Stimulated activated naive CD8-positive, alpha-beta T cell treated with anti-CD3 and anti-CD28 coated beads, Interleukin-15, Interleukin-2, amounts not matched to agents 100 ng/mL and 50 ng/mL, for 24 hours (primary cell): ENCODE results near the gene RPL36A.

ENCODE experiments used
- H3K27ac Mint-ChIP-seq: one replicate; pipeline ENCODE4 v1.8.0; 2021; ENCODE audit warnings: mild to moderate bottlenecking, mixed read lengths
- H3K27me3 Mint-ChIP-seq: one replicate; pipeline ENCODE4 v1.8.0; 2021; ENCODE audit warnings: mixed read lengths
- H3K36me3 Mint-ChIP-seq: one replicate; pipeline ENCODE4 v1.8.0; 2021; ENCODE audit warnings: low read depth, mixed read lengths
- H3K4me1 Mint-ChIP-seq: one replicate; pipeline ENCODE4 v1.8.0; 2021; ENCODE audit warnings: low read depth, mixed read lengths
- H3K4me3 Mint-ChIP-seq: one replicate; pipeline ENCODE4 v1.8.0; 2021; ENCODE audit warnings: mild to moderate bottlenecking, mixed read lengths
- H3K9me3 Mint-ChIP-seq: one replicate; pipeline ENCODE4 v1.8.0; 2021; ENCODE audit warnings: mixed read lengths

The RPL36A gene

DNA sequence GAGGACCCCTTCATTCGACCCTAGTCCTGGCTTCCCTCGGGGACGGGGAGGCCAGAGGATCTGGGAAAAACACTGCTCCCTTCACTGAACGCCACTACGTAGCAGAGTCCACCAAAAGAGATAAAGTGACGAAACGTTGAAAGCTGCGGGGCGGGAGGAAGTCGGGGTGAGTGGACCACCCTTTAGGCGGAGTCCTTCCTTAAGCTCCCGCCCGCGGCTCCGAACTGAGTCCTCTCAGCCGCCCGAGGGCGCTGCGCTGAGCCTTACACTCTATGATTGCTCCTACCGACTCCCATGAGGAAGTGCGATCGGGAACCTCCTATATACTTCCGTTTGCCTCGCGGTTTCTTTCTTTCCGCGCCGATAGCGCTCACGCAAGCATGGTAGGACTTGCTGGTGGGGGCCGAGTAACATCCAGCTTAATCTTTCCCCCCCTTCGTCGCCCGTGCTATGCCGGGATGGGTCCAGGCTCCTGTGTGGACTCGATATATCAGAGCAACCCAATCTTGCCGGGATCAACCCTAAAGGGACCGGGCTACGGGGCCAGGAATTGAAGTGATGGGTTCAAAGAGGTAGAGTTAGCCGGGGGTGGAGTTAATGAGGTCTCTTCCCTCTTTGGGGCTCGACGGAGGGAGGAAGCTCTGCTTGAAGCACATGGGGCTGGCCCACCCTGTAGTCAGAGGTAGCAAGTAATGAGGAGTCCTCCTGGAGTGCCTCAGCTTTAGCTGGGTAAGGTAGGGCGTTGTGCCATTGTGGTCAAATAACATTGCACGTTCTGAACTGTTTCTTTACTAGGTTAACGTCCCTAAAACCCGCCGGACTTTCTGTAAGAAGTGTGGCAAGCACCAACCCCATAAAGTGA, at the start of gene RPL36A:
RPL36A (plus strand) TSS at position 348 of the 862 bp plus-strand sequence; CDS start at position 381, 33 bp downstream.
- peaks cover 14% of the 10 kb centered on the region for H3K4me1 Mint-ChIP-seq
- H3K27ac Mint-ChIP-seq, result peak within 1 kb of the TSS; percentile 97
- H3K27me3 Mint-ChIP-seq, result no peaks in the 10 kb centered on the region
- H3K4me3 Mint-ChIP-seq, result peak within 1 kb of the TSS; percentile 93
- H3K9me3 Mint-ChIP-seq, result no peaks in the 10 kb centered on the region
- H3K36me3 Mint-ChIP-seq, result peaks cover 44% of the 10 kb centered on the region

DNA sequence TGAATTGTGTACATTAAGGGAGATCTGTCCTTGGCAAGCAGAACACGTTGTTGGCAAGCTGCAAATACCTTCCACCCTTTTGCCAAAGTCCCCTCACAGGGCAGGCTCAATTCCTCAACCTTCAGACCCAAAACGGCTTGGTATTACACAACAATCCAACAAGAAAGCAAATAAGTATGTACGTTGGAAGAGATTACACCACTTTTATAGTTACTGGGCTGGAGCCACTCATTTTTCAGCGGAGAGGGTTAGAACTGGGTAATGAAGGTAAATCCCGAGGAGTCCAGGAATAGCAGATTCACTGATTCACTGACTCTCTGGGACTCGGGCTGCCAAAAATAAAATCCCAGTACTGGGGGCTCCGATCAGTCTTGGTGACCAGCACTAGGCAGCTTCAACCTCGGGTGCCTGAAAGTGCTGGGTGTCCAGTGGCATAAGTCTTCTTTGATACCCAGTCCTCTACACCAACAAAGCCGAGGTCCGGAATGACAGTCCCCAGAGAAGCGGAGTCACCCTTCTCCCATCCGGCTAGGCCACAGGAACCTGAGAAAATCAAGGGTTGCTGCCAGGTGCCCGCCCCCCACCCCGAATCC, 42.9 kb upstream of the RPL36A start:
- peaks cover 25% of the 10 kb centered on the region for H3K4me1 Mint-ChIP-seq

DNA sequence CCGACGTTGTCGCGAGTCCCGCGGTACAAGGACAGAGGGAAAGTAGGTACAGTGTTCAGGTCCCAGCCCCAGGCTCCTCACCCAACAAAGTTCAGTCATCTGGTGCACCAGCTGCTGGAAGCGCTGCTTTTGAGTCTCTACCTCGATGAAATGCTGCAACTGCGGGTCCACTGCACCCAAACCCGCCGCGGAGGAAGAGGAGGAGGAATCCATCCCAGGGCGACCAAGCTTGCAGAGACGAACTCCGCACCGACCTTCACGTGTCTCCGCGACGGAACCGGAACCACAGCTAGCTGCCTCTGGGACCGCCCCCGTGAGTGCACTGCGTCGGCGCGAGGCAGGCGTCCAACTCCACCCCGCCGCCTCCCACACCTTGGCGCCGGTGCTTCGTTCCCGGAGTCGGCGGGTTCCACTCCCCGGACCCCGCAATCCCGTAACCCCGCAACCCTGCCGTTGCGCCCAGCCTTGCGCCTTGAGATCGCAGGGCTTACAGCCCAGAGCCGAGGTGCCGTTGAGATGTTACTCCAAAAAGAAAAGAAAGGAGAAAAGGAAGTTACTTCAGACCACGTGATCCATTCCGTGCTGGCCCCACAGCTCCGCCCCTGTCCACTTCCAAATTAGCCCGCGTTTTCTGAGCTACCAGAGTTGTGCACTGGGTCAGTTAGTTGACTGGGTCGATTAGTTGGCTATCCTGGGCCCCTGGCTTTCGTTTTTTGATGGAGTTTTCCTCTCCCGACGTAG, 42.2 kb upstream of the RPL36A start, which contains the start of gene TIMM8A:
TIMM8A (minus strand) TSS at position 291 of the 741 bp plus-strand sequence; CDS start at position 213, 78 bp downstream.
- no peaks in the 10 kb centered on the region for H3K27me3 Mint-ChIP-seq
- H3K27ac Mint-ChIP-seq, result peak within 1 kb of the TSS; percentile 93
- peaks cover 25% of the 10 kb centered on the region for H3K4me1 Mint-ChIP-seq
- peak within 1 kb of the TSS; percentile 90 for H3K4me3 Mint-ChIP-seq
- H3K9me3 Mint-ChIP-seq, result no peaks in the 10 kb centered on the region
- H3K36me3 Mint-ChIP-seq, result peaks cover 25% of the 10 kb centered on the region

More for the DNA sequence above, 42.9 kb upstream of the RPL36A start:
- H3K36me3 Mint-ChIP-seq, result peaks cover 25% of the 10 kb centered on the region
- no peaks in the 10 kb centered on the region for H3K9me3 Mint-ChIP-seq
- H3K4me3 Mint-ChIP-seq, result peak overlapping the region; percentile 90
- peak overlapping the region; percentile 93 for H3K27ac Mint-ChIP-seq
- no peaks in the 10 kb centered on the region for H3K27me3 Mint-ChIP-seq

DNA sequence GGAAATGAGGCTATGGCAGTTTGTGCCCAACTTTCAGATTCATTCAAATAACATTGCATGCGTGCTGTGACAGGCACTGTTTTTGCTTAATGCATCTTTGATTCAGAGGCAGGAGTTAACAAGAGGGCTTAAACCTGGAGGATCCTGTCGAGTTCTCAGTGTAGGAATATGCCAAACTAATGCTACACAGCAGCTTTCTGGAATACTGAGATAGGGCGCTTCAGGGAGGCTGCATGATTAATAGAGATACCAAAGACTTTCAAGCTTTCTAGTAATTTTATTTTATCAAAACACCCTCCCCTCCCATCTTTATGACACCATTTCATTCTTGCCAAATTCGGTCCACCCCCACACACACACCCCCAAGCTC, 41.6 kb upstream of the RPL36A start:
- Mint-ChIP-seq H3K9me3 (no peaks in the 10 kb centered on the region), H3K36me3 (peaks cover 22% of the 10 kb centered on the region), H3K27me3 (no peaks in the 10 kb centered on the region), H3K4me1 (peaks cover 25% of the 10 kb centered on the region), H3K27ac (peak overlapping the region; percentile 93), H3K4me3 (peak overlapping the region; percentile 90)

DNA sequence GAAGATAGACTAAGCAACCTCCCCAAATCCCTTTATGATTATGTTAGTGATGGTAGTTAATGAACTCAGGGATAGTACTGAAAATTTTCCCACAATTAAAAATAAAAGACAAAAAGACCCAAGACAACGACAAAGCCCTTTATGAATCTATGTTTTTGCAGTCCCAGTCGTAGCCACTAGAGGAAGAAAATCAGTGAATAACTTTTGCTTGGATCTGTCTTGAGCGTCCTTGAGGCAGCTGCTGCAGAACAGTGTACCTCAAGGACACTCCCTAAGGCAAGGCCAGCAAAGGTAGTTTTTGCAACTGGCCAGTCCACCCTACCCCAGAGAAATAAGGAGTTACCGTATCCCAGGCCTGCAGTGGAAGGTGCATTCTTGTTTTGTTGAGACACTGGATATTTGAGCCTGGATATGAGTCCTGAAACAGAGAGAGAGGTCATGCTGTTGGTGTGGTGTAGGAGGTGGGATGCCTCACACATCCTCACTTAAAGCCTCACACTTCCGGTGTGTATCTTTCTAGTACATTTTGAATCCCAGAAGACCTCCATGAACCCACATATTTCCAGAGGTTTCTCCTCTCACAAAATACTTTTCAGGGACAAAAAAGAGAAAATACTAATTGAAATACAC, 33.5 kb upstream of the RPL36A start:
- H3K4me3 Mint-ChIP-seq, result no peak overlapping the region
- H3K27me3 Mint-ChIP-seq, result no peaks in the 10 kb centered on the region
- no peaks in the 10 kb centered on the region for H3K9me3 Mint-ChIP-seq
- peaks cover 3% of the 10 kb centered on the region for H3K4me1 Mint-ChIP-seq
- H3K36me3 Mint-ChIP-seq, result no peaks in the 10 kb centered on the region
- H3K27ac Mint-ChIP-seq, result no peak overlapping the region

DNA sequence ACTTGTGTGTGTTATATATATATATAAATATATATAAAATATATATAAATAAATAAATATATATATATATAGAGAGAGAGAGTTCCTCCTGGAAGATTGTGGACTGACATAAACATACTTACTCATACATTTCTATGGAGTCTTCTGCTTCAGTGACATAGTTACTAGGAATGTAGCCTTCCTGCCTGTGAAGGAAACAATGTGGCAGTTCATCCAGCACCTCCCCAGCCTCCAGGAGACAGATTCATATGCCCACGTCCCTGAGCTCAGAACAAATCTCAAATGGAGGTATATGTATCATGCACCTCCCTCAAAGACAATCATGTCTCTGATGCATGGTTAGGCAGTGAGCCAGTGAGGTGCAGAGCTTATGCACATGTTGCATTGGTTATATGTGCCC, 30.8 kb upstream of the RPL36A start:
- H3K9me3 Mint-ChIP-seq, result no peaks in the 10 kb centered on the region
- H3K36me3 Mint-ChIP-seq, result no peaks in the 10 kb centered on the region
- H3K27ac Mint-ChIP-seq, result no peak overlapping the region
- peaks cover 3% of the 10 kb centered on the region for H3K4me1 Mint-ChIP-seq
- no peak overlapping the region for H3K4me3 Mint-ChIP-seq
- H3K27me3 Mint-ChIP-seq, result no peaks in the 10 kb centered on the region

DNA sequence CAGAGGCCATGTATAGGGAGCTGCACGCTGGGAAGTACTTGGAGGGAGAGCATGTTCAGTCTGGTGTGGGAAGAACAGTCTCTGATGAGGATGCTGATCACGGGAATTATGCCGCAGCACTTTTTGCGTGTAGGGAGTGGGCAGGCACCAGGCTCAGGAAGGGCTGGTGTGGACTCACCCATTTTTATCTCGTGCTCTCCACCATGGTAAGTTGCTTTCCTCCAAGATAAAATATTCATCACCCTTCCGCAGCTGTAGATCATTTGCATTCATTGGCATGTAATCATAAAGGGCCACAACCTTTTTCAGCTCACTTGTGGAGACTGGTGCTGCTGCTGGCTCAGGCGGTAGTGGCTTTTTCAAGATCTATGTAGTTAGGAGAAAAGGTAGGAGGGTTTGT, 30.4 kb upstream of the RPL36A start:
- Mint-ChIP-seq H3K4me3 (no peak overlapping the region), H3K36me3 (no peaks in the 10 kb centered on the region), H3K27ac (no peak overlapping the region), H3K4me1 (peaks cover 3% of the 10 kb centered on the region), H3K9me3 (no peaks in the 10 kb centered on the region), H3K27me3 (no peaks in the 10 kb centered on the region)

DNA sequence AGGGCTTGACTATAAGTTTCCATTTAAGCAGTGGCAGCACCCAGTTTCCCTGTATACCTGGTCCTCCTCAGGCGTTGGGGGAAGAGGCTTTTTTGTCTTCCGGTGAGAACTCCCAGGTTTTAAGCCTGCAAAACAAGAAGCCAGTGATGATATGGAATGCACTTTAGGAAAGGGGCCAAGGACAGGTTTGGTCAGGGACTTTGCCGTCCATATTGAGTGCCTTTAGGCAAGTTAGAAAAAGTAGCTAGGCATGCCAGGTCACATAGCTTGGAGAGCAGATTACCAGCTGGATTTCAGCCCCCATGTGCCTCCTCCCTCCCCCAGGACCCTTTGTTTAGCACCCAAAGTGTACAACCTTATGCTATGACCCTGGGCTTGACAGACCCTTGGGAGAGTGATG, 28.7 kb upstream of the RPL36A start:
- Mint-ChIP-seq H3K27ac (no peak overlapping the region), H3K36me3 (no peaks in the 10 kb centered on the region), H3K4me1 (peaks cover 3% of the 10 kb centered on the region), H3K4me3 (no peak overlapping the region), H3K9me3 (no peaks in the 10 kb centered on the region), H3K27me3 (no peaks in the 10 kb centered on the region)

DNA sequence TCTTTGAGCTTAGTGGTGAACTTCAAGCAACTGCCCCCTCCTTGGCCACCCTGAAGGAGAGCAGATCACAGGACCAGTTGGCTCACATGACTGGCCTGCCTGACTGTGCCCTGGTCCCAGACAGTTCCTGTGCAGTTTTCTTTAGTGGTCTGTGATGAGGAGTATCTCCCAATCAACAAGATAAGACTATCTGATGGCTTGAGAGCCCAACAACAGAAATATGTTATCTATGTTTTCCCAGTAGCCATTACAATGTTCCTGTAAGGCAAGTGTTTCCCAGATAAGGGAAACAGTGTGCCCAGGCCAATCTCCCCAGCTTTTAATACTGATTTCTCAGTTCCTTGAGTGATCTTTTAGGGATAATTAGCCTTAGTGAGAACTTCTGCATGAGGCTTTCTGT, 28.1 kb upstream of the RPL36A start:
- Mint-ChIP-seq H3K27me3 (no peaks in the 10 kb centered on the region), H3K36me3 (no peaks in the 10 kb centered on the region), H3K9me3 (no peaks in the 10 kb centered on the region), H3K4me1 (peaks cover 3% of the 10 kb centered on the region), H3K27ac (no peak overlapping the region), H3K4me3 (no peak overlapping the region)

DNA sequence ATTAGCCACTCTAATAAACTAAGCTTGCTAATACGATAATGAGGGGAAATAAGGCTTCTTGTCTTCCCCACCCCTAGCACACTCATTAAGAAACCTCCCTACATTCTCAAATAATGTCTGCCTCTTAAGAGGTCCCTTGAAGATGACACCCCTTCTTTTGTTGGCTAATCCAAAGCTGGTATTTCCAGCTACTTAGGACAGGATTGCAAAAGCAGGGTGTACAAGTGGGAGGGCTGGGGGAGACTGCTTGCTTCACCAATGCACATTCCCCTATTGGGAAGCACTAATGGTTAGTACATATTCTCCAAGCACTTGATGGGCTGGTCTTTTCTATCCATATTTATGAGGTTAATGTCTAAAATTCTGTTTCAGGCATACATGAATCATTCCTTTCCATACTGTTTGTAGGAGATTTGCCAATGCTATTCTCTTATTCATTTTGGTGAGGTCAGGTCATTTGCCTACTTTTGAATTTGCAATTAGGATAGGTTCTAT, 25.5 kb upstream of the RPL36A start:
- no peak overlapping the region for H3K4me3 Mint-ChIP-seq
- no peak overlapping the region for H3K27ac Mint-ChIP-seq
- no peaks in the 10 kb centered on the region for H3K36me3 Mint-ChIP-seq
- H3K4me1 Mint-ChIP-seq, result no peaks in the 10 kb centered on the region
- no peaks in the 10 kb centered on the region for H3K27me3 Mint-ChIP-seq
- H3K9me3 Mint-ChIP-seq, result no peaks in the 10 kb centered on the region

DNA sequence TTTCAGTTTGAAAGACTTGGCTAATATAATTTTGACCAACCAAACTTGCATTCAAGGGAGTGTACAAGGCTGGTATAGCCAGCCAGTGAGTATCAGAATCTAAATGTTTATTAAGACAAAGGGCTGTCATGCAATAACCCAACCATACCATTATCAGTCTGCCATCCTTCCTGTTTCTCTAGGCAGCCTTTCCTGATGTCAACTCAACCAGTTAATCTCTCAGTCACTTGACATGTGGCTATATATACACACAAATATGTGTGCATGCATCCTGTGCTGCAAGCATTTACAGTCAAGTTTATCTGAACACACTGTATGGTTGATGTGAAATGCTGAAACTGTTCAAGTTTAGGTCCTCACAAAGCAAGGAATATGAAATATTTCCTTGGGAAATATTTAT, 22.0 kb upstream of the RPL36A start:
- no peaks in the 10 kb centered on the region for H3K36me3 Mint-ChIP-seq
- no peak overlapping the region for H3K27ac Mint-ChIP-seq
- H3K9me3 Mint-ChIP-seq, result no peaks in the 10 kb centered on the region
- H3K27me3 Mint-ChIP-seq, result no peaks in the 10 kb centered on the region
- H3K4me3 Mint-ChIP-seq, result no peak overlapping the region
- no peaks in the 10 kb centered on the region for H3K4me1 Mint-ChIP-seq

DNA sequence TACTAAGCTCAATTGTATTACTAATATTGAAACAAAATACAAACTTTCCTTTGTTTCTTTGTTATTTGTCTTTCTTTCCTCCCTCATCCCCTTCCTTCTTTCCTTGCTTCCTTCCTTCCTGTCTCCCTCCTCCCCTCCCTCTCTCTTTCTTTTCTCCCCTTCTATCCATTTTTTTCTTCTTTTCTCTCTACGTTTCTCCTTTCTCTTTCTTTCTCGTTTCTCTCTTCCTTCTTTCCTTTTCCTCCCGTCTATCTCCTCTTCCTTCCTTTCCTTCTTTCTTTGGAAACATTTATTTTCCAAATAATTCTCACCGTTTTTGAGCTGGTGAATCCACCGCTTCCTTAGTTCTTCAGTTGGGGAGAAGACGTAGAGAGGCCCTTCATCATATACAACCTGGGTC, 21.1 kb upstream of the RPL36A start:
- no peaks in the 10 kb centered on the region for H3K27me3 Mint-ChIP-seq
- no peaks in the 10 kb centered on the region for H3K36me3 Mint-ChIP-seq
- no peak overlapping the region for H3K4me3 Mint-ChIP-seq
- no peaks in the 10 kb centered on the region for H3K9me3 Mint-ChIP-seq
- H3K27ac Mint-ChIP-seq, result no peak overlapping the region
- no peaks in the 10 kb centered on the region for H3K4me1 Mint-ChIP-seq

DNA sequence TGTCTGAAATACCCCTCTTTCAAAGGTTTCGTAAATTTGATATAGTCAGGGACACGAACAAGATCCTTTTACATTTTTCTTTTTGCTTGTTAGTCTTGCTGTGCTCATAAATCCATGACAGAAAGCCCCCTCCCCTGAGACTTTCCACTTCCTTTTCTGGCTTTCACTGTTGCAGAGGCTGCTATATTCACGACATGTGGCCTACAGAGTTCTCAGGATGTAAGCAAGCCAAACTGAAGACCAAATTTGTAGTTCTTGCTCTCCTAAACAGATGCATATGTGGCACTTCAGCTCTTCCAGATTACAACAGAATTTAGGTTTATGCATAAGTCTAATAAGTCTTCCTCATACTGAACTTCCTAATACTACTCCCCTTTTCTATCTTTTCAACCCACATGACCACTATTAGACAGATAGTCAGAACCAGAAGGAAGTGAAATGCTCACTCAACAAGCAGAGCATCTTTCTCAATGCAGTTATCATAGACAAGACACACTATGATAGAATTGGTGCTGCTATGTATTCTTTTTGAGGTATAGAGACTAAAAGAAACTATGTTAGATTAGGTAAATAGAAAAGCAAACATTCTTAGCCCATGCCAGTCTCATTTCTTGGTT, 19.8 kb upstream of the RPL36A start:
- Mint-ChIP-seq H3K4me3 (no peak overlapping the region), H3K4me1 (peaks cover 4% of the 10 kb centered on the region), H3K27ac (no peak overlapping the region), H3K27me3 (no peaks in the 10 kb centered on the region), H3K36me3 (no peaks in the 10 kb centered on the region), H3K9me3 (no peaks in the 10 kb centered on the region)

DNA sequence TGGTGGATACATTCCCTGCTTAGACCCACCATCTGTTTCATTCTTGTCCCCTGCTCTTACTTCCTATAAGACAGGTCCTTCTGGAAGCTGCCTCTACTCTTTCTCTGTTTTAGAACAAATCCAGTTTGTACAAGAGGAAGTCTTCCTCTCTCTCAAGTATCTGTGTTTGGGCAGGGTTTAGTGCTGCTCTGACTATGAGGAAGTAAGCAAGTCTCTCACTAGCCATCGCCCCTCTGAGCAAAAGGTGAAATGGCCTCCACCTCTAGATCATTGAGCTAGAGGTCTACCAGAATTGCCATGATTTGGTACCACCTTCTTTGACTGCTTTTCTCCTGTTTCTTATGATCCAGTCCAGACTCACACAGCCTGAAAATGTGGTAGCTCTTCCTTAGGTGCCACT, 13.3 kb upstream of the RPL36A start:
- H3K27ac Mint-ChIP-seq, result no peak overlapping the region
- no peaks in the 10 kb centered on the region for H3K36me3 Mint-ChIP-seq
- no peak overlapping the region for H3K4me3 Mint-ChIP-seq

More for the DNA sequence above, 13.3 kb upstream of the RPL36A start:
- H3K9me3 Mint-ChIP-seq, result no peaks in the 10 kb centered on the region
- peaks cover 3% of the 10 kb centered on the region for H3K27me3 Mint-ChIP-seq
- H3K4me1 Mint-ChIP-seq, result peaks cover 8% of the 10 kb centered on the region
